ENCODE measurements around the gene PAX9. TPM values are rescaled to one million over a fixed set of nuclear protein-coding genes. Genes with fewer than 3 reads are reported as not detected.

Gene PAX9
- total RNA-seq, 1 donor from 2014 or later, result not detected

- TF ChIP-seq CTCF (IDR thresholded peaks at IDR 0.05; ENCODE audit: unreplicated experiment), result no peak
- Mint-ChIP-seq H3K27me3 (ENCODE audit: unreplicated experiment) (peaks cover 2% of the 10 kb centered on the region), H3K4me1 (ENCODE audit: unreplicated experiment) (peaks cover 2% of the 10 kb centered on the region), H3K36me3 (ENCODE audit: low read depth, unreplicated experiment) (no peaks in the 10 kb centered on the region), H3K27ac (ENCODE audit: unreplicated experiment) (no peak overlapping the region), H3K9me3 (ENCODE audit: unreplicated experiment) (no peaks in the 10 kb centered on the region), H3K4me3 (ENCODE audit: unreplicated experiment) (no peak overlapping the region)
- DNase-seq (ENCODE audit: low spot score), result no peak
Measured at GRCh38 chr14:36702474-36702873, 40.8 kb downstream of the PAX9 start.

- DNase-seq (ENCODE audit: low spot score), result no peak
- no peaks in the 10 kb centered on the region for H3K27me3 Mint-ChIP-seq (ENCODE audit: unreplicated experiment)
- no peaks in the 10 kb centered on the region for H3K4me1 Mint-ChIP-seq (ENCODE audit: unreplicated experiment)
- no peak for TF ChIP-seq CTCF (IDR thresholded peaks at IDR 0.05; ENCODE audit: unreplicated experiment)
- no peak overlapping the region for H3K27ac Mint-ChIP-seq (ENCODE audit: unreplicated experiment)
- no peaks in the 10 kb centered on the region for H3K36me3 Mint-ChIP-seq (ENCODE audit: low read depth, unreplicated experiment)
- no peak overlapping the region for H3K4me3 Mint-ChIP-seq (ENCODE audit: unreplicated experiment)
- H3K9me3 Mint-ChIP-seq (ENCODE audit: unreplicated experiment), result no peaks in the 10 kb centered on the region
Measured at GRCh38 chr14:36707570-36707969, 45.9 kb downstream of the PAX9 start.

GRCh38 chr14:36713960-36714703 is 52.5 kb downstream of the PAX9 start:
- Mint-ChIP-seq H3K4me3 (ENCODE audit: unreplicated experiment) (no peak overlapping the region), H3K9me3 (ENCODE audit: unreplicated experiment) (no peaks in the 10 kb centered on the region), H3K27ac (ENCODE audit: unreplicated experiment) (no peak overlapping the region), H3K27me3 (ENCODE audit: unreplicated experiment) (no peaks in the 10 kb centered on the region), H3K4me1 (ENCODE audit: unreplicated experiment) (peaks cover 2% of the 10 kb centered on the region), H3K36me3 (ENCODE audit: low read depth, unreplicated experiment) (no peaks in the 10 kb centered on the region)
- no peak for TF ChIP-seq CTCF (IDR thresholded peaks at IDR 0.05; ENCODE audit: unreplicated experiment)
- DNase-seq (ENCODE audit: low spot score), result no peak

GRCh38 chr14:36716614-36717184 is 55.0 kb downstream of the PAX9 start:
- no peak for DNase-seq (ENCODE audit: low spot score)
- Mint-ChIP-seq H3K4me1 (ENCODE audit: unreplicated experiment) (peaks cover 2% of the 10 kb centered on the region), H3K4me3 (ENCODE audit: unreplicated experiment) (no peak overlapping the region), H3K27ac (ENCODE audit: unreplicated experiment) (no peak overlapping the region), H3K27me3 (ENCODE audit: unreplicated experiment) (no peaks in the 10 kb centered on the region), H3K36me3 (ENCODE audit: low read depth, unreplicated experiment) (no peaks in the 10 kb centered on the region), H3K9me3 (ENCODE audit: unreplicated experiment) (no peaks in the 10 kb centered on the region)
- TF ChIP-seq CTCF (IDR thresholded peaks at IDR 0.05; ENCODE audit: unreplicated experiment), result no peak

GRCh38 chr14:36717363-36717762 is 55.7 kb downstream of the PAX9 start:
- Mint-ChIP-seq H3K4me1 (ENCODE audit: unreplicated experiment) (peaks cover 2% of the 10 kb centered on the region), H3K9me3 (ENCODE audit: unreplicated experiment) (no peaks in the 10 kb centered on the region), H3K27me3 (ENCODE audit: unreplicated experiment) (no peaks in the 10 kb centered on the region), H3K27ac (ENCODE audit: unreplicated experiment) (no peak overlapping the region), H3K36me3 (ENCODE audit: low read depth, unreplicated experiment) (no peaks in the 10 kb centered on the region), H3K4me3 (ENCODE audit: unreplicated experiment) (no peak overlapping the region)
- TF ChIP-seq CTCF (IDR thresholded peaks at IDR 0.05; ENCODE audit: unreplicated experiment), result no peak
- DNase-seq (ENCODE audit: low spot score), result no peak
